Lower leg skin (tissue), 4 donors: ENCODE measurements around the gene ZNF219. TPM values are rescaled to one million over a fixed set of nuclear protein-coding genes. Genes with fewer than 3 reads are reported as not detected.

Source experiments
- DNase-seq, 2 donors: peaks; one replicate each; pipeline ENCODE4 v3.0.0-alpha.2; 2019; ENCODE audit warnings: low spot score in 2 of 2
- H3K4me3 ChIP-seq: fragments of 200-600 bp; sonication (generic); 2 replicates; pipeline ENCODE4 v1.5.1; 2017; ENCODE audit warnings: mild to moderate bottlenecking, low read depth; ENCODE audit not compliant: poor library complexity, severe bottlenecking
- POLR2A ChIP-seq, 2 donors: fragments of 450-650 bp; IDR thresholded peaks; one replicate each; pipeline ENCODE4 v1.6.1; 2016 to 2017; ENCODE audit warnings: antibody characterized with exemption in 2 of 2, mild to moderate bottlenecking in 1 of 2, moderate library complexity in 1 of 2
- WGBS, 2 donors: methylation state at CpG; one replicate each; pipeline ENCODE4 v1.1.5; 2018; 5-methylcytosine and 5-hydroxymethylcytosine counted together
- intact Hi-C: fragments of 100-400 bp; cut with DNase I; formaldehyde crosslinking; loops from one replicate; pipeline ENCODE4 v1.15.0; 2023; ENCODE audit warnings: low total_unique reads
- total RNA-seq, 4 donors: library from RNA; depleted of rRNA; stranded (reverse); fragments of >200 nt; gene quantifications; one replicate each; pipeline ENCODE4 v1.1.0, GENCODE V29; 2016
- TF ChIP-seq, protein P1 (sequence below), 3 donors: fragments of 450-650 bp; IDR thresholded peaks; one replicate each; pipeline ENCODE4 v1.5.1; 2016; ENCODE audit warnings: antibody characterized with exemption in 3 of 3, mild to moderate bottlenecking in 3 of 3, moderate library complexity in 2 of 3

ZNF219 gene
- total RNA-seq, 4 donors from 2014 or later: 56.9 to 89.9 (median 82.2) TPM

DNA sequence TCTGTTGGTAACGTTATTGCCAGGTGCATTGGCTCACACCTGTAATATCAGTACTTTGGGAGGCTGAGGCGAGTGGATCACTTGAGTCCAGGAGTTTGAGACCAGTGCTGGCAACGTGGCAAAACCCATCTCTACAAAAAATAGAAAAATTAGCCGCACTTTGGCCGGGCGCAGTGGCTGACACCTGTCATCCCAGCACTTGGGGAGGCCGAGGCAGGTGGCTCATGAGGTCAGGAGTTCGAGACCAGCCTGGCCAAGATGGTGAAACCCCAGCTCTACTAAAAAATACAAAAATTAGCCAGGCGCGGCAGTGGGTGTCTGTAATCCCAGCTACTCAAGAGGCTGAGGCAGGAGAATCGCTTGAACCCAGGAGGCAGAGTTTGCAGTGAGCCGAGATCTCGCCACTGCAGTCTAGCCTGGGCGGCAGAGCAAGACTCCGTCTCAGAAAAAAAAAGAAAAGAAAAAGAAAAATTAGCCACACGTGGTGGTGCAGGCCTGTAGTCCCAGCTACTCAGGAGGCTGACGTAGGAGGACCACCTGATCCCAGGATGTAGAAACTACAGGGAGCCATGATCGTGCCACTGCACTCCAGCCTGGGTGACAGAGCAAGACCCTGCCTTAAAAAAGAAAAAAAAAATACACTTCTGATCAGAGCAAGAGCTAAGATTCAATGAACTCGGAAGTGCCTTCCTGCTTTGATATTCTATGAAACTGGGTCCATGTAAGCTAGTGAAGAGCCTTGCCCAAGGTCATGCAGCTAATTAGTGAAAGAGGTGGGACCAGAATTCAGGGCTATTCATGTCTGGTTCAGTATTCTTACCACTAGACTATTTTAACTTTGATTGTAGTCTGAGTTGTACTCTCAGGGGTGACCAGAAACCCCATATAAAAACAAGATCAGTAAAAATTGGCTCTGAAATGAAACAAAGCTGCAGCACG is 45.0 kb downstream of the ZNF219 start:
- DNase-seq: peak in 1 of 2 donors; percentile 64
- no peak overlapping the region for H3K4me3 ChIP-seq
- intact Hi-C loops: no loop called here
- 88 to 89% methylated on average over 20 of the region's 20 CpGs for WGBS, 2 donors
- no peak for TF ChIP-seq POLR2A (IDR thresholded peaks at IDR 0.05)
- TF ChIP-seq, protein P1, sequence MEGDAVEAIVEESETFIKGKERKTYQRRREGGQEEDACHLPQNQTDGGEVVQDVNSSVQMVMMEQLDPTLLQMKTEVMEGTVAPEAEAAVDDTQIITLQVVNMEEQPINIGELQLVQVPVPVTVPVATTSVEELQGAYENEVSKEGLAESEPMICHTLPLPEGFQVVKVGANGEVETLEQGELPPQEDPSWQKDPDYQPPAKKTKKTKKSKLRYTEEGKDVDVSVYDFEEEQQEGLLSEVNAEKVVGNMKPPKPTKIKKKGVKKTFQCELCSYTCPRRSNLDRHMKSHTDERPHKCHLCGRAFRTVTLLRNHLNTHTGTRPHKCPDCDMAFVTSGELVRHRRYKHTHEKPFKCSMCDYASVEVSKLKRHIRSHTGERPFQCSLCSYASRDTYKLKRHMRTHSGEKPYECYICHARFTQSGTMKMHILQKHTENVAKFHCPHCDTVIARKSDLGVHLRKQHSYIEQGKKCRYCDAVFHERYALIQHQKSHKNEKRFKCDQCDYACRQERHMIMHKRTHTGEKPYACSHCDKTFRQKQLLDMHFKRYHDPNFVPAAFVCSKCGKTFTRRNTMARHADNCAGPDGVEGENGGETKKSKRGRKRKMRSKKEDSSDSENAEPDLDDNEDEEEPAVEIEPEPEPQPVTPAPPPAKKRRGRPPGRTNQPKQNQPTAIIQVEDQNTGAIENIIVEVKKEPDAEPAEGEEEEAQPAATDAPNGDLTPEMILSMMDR (IDR thresholded peaks at IDR 0.05): no peak

DNA sequence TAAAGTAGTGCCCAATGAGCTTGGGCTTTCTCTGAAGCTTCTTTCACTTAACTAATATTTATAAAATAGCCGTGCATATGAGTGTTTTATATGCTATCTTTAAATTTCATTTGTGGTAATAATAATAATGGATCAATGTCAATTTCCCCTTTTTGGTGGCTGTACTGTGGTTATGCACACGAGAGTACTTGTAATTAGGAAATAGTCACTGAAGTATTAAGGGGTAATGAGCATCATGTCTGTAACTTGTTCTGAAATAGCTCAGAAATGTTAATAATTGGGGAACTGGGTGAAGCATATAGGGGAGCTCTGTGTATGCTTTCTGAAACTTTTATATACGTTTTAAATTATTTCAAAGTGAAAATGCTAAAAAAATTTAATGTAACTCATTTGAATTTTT is 47.9 kb downstream of the ZNF219 start:
- intact Hi-C loops: no loop called here
- no peak overlapping the region for H3K4me3 ChIP-seq
- DNase-seq: no peak
- 76 to 85% methylated on average over 3 of the region's 3 CpGs for WGBS, 2 donors
- TF ChIP-seq, protein P1 (IDR thresholded peaks at IDR 0.05): no peak
- TF ChIP-seq POLR2A (IDR thresholded peaks at IDR 0.05): no peak

DNA sequence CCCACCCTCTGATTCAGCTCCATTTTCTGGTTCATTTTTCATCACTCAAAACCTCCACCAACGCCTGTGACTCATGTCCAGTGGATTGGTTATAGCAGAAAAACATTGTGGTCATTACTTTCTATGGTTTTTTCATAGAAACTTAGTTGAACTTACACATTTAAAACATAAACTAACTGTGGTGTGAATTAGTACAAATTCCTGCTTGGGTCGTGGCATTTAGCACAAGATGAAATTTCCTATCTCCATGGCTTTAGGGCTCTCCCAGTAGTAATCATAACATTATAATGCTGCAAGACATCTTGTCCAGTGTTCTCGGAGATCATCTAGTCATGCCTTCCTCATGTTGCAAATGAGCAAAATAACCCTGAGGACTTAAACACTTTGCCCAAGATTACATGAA is 49.2 kb downstream of the ZNF219 start:
- H3K4me3 ChIP-seq: no peak overlapping the region
- intact Hi-C loops: no loop called here
- 65 to 83% methylated on average over 3 of the region's 3 CpGs for WGBS, 2 donors
- TF ChIP-seq, protein P1 (IDR thresholded peaks at IDR 0.05): no peak
- TF ChIP-seq POLR2A (IDR thresholded peaks at IDR 0.05): no peak
- no peak for DNase-seq

DNA sequence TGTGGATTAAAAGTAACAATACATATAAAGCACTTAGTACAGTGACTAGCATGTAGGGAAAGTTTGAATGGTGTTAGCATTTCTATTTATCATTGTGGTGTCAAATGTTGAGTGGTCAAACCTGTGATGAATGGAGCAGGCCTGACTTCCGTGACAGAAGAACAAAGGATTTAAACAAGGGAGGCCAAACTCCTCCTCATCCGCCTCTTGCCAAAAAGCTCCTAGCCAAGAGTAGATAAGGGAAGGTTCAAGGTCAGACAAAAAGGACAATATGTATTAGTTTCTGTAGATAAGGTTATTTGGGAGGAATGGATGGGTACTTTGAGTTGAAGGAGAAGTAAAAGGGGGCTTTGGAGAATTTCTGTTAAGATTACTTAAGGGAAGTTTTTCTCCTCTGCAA is 49.8 kb downstream of the ZNF219 start:
- no peak overlapping the region for H3K4me3 ChIP-seq
- WGBS, 2 donors: 73 to 88% methylated on average over 2 of the region's 2 CpGs
- TF ChIP-seq, protein P1 (IDR thresholded peaks at IDR 0.05): no peak
- no peak for TF ChIP-seq POLR2A (IDR thresholded peaks at IDR 0.05)
- peak in 1 of 2 donors; percentile 49 for DNase-seq
- intact Hi-C loops: no loop called here

DNA sequence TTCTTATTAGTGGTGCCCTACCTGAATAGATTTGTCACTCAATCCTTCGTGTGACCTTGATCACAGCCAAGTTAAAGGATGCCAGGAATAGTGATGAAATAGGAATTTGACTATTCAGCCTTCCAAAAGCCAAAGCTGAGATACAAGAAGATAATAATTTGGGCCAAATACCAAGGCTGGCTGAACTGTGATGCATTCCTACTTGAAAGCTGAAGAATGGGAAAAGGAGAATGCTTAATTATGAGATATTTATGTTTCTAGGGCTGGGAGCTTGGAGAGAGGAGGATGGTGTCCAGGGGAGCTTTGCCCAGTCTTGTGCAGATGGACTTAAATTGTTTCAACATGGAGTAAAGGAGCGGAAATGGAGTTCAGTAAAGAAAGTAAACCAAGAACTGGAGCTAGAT is 51.1 kb downstream of the ZNF219 start:
- no peak overlapping the region for H3K4me3 ChIP-seq
- WGBS, 2 donors: 40 to 44% methylated on average over 2 of the region's 2 CpGs
- DNase-seq: peak in 1 of 2 donors; percentile 12
- intact Hi-C loops: no loop called here
- TF ChIP-seq POLR2A (IDR thresholded peaks at IDR 0.05): no peak
- TF ChIP-seq, protein P1 (IDR thresholded peaks at IDR 0.05): no peak
